HG03558 (cell line): ENCODE measurements around the gene COPG1.

ENCODE experiments used
- ATAC-seq: cut with Tn5 transposase; IDR thresholded peaks from one replicate; pipeline ENCODE4 v1.9.1; 2021; ENCODE audit warnings: moderate number of reproducible peaks; ENCODE audit not compliant: unreplicated experiment; ENCODE audit errors: extremely low read depth

Gene COPG1

GRCh38 chr3:129312021-129312639, 62.7 kb downstream of the COPG1 start:
- ATAC-seq: no peak

- no peak for ATAC-seq
These were observed 63.4 kb downstream of the COPG1 start for GRCh38 chr3:129312671-129313414.

- no peak for ATAC-seq
These were observed 63.9 kb downstream of the COPG1 start for GRCh38 chr3:129313415-129313664.

- no peak for ATAC-seq
These were observed 64.4 kb downstream of the COPG1 start for GRCh38 chr3:129313665-129314385.

- no peak for ATAC-seq
These were observed 65.2 kb downstream of the COPG1 start for GRCh38 chr3:129314386-129315222.

- no peak for ATAC-seq
These were observed 66.0 kb downstream of the COPG1 start for GRCh38 chr3:129315223-129315997.

GRCh38 chr3:129315998-129316247, 66.5 kb downstream of the COPG1 start:
- ATAC-seq: no peak

GRCh38 chr3:129316248-129317013, 67.0 kb downstream of the COPG1 start:
- ATAC-seq: no peak

GRCh38 chr3:129317014-129317771, 67.8 kb downstream of the COPG1 start:
- ATAC-seq: no peak

- no peak for ATAC-seq
These were observed 68.4 kb downstream of the COPG1 start for GRCh38 chr3:129317848-129318247.

GRCh38 chr3:129318921-129319320, 69.5 kb downstream of the COPG1 start:
- no peak for ATAC-seq

- no peak for ATAC-seq
These were observed 70.9 kb downstream of the COPG1 start for GRCh38 chr3:129320261-129320660.

- no peak for ATAC-seq
These were observed 71.5 kb downstream of the COPG1 start for GRCh38 chr3:129320825-129321487.

- no peak for ATAC-seq
These were observed 72.5 kb downstream of the COPG1 start for GRCh38 chr3:129321887-129322286.

- ATAC-seq: no peak
These were observed 74.4 kb downstream of the COPG1 start for GRCh38 chr3:129323651-129324294.

GRCh38 chr3:129324855-129325254, 75.4 kb downstream of the COPG1 start:
- no peak for ATAC-seq

GRCh38 chr3:129325383-129325782, 76.0 kb downstream of the COPG1 start:
- no peak for ATAC-seq

- ATAC-seq: no peak
These were observed 76.7 kb downstream of the COPG1 start for GRCh38 chr3:129326138-129326537.
